GM12878 (cell line): ENCODE results near the gene UGT2B10.

Experiments
- CTCF ChIP-seq, 3 experiments: IDR thresholded peaks in 2 of 3; conservative IDR thresholded peaks in 1 of 3; 2 replicates each; pipeline ENCODE4 v1.5.1; 2011; ENCODE audit warnings: low read depth in 3 of 3, low read length in 3 of 3, mild to moderate bottlenecking in 3 of 3, control low read depth in 2 of 3, moderate library complexity in 2 of 3, inconsistent platforms in 1 of 3, mixed read lengths in 1 of 3; ENCODE audit not compliant: control insufficient read depth in 2 of 3, insufficient read depth in 1 of 3; ENCODE audit errors: extremely low read depth in 1 of 3
- ESRRA ChIP-seq: IDR thresholded peaks from 2 replicates; pipeline ENCODE4 v1.6.1; 2012; ENCODE audit warnings: mild to moderate bottlenecking, low read length, improper control_type of control experiment
- NR2C2 ChIP-seq: IDR thresholded peaks from 2 replicates; pipeline ENCODE4 v1.6.1; 2011; ENCODE audit warnings: borderline replicate concordance, low read depth; ENCODE audit not compliant: control insufficient read depth, insufficient read length
- POLR2A ChIP-seq: IDR thresholded peaks from 2 replicates; pipeline ENCODE4 v1.6.1; 2011; ENCODE audit warnings: low read depth, mild to moderate bottlenecking, low read length
- USF2 ChIP-seq: IDR thresholded peaks from 2 replicates; pipeline ENCODE4 v1.6.1; 2011; ENCODE audit warnings: low read depth, low read length, improper control_type of control experiment, borderline replicate concordance

- TF ChIP-seq POLR2A (no peak), ESRRA (no peak), NR2C2 (no peak), USF2 (no peak), CTCF (IDR thresholded peaks at IDR 0.05 in 2 of 3, conservative IDR thresholded peaks at IDR 0.05 in 1 of 3; ENCODE audit: control insufficient read depth in 2 of 3, extremely low read depth in 1 of 3, insufficient read depth in 1 of 3, low read depth in 3 of 3, low read length in 3 of 3) (no peak)
These were observed 18.7 kb upstream of the UGT2B10 start for GRCh38 chr4:68797048-68797447.
